Kidney epithelial cell (primary cell): ENCODE data around the gene FLNB. TPM values are rescaled to one million over a fixed set of nuclear protein-coding genes. Genes with fewer than 3 reads are reported as not detected.

Experiments used
- DNase-seq: peaks from one replicate; pipeline ENCODE4 v3.0.0-alpha.2; 2010; ENCODE audit warnings: low read depth
- H3K27me3 ChIP-seq: 2 replicates; pipeline ENCODE4 v1.6.0; 2011; ENCODE audit warnings: low read length; ENCODE audit not compliant: control insufficient read depth, insufficient read depth
- H3K36me3 ChIP-seq: 2 replicates; pipeline ENCODE4 v1.5.1; 2011; ENCODE audit warnings: low read length; ENCODE audit not compliant: control insufficient read depth, insufficient read depth
- H3K4me3 ChIP-seq: 2 replicates; pipeline ENCODE4 v1.5.1; 2011; ENCODE audit warnings: low read depth, mild to moderate bottlenecking, control low read depth, low read length
- CTCF ChIP-seq: IDR thresholded peaks from 2 replicates; pipeline ENCODE4 v1.5.1; 2011; ENCODE audit warnings: mild to moderate bottlenecking, moderate library complexity, low read length, control low read depth, inconsistent platforms; ENCODE audit not compliant: insufficient read depth, poor library complexity, severe bottlenecking
- total RNA-seq: library from RNA; depleted of rRNA; stranded (reverse); fragments of >200 nt; gene quantifications from 2 replicates; pipeline ENCODE4 v1.2.3, GENCODE V29; 2015

Gene FLNB
- 536 and 566 TPM in 2 replicates for total RNA-seq

- Histone ChIP-seq H3K36me3 (no peaks in the 10 kb centered on the region), H3K4me3 (peak within 1 kb of the TSS; percentile 100), H3K27me3 (no peaks in the 10 kb centered on the region)
- no peak for DNase-seq
- TF ChIP-seq CTCF, result peak; percentile 83
These were observed at the start of gene FLNB for GRCh38 chr3:58008141-58009025. Gene FLNB, plus strand, starts transcription at chr3:58008422. Its CDS starts 143 bp downstream, at chr3:58008565.

DNA sequence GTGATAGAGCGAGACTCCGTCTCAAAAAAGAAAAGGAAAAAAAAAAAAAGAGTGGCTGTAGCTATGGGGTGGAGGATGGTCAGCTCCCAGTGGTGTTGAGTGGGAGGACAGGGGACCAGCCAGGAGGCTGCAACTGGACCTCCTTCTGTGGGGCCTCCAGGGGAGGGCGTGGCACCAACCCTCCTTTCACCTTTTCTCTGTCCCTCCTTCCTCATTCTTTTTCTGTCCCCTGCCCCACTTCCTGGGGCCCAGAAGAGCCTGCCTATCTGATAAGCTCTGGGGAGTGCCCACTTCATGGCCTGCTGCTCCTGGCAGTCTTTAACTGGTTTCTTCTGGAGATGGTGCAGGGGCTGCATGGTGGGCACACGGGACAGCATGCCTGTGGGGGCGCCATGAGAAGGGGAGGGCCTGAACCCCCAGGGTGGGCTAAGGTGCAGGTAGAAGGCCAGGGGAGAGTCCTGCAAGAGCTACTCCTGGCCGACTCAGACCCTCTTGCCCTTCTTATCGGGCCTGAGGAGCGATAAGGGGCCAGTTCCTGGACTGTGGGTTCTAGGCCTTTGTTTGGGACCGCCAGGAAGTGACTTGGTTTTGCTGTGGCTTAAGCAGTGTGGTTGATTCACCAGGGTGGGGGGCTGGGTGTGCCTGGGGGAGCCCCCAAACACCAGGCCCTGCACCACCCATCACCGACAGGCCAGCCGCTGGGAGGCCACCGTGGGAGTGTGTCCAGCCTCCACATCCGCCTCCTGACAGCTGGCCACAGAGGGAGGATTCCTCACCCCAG, 49.4 kb upstream of the FLNB start:
- no peak for DNase-seq
- TF ChIP-seq CTCF, result no peak
- no peak overlapping the region for H3K4me3 ChIP-seq
- no peaks in the 10 kb centered on the region for H3K27me3 ChIP-seq
- no peaks in the 10 kb centered on the region for H3K36me3 ChIP-seq

DNA sequence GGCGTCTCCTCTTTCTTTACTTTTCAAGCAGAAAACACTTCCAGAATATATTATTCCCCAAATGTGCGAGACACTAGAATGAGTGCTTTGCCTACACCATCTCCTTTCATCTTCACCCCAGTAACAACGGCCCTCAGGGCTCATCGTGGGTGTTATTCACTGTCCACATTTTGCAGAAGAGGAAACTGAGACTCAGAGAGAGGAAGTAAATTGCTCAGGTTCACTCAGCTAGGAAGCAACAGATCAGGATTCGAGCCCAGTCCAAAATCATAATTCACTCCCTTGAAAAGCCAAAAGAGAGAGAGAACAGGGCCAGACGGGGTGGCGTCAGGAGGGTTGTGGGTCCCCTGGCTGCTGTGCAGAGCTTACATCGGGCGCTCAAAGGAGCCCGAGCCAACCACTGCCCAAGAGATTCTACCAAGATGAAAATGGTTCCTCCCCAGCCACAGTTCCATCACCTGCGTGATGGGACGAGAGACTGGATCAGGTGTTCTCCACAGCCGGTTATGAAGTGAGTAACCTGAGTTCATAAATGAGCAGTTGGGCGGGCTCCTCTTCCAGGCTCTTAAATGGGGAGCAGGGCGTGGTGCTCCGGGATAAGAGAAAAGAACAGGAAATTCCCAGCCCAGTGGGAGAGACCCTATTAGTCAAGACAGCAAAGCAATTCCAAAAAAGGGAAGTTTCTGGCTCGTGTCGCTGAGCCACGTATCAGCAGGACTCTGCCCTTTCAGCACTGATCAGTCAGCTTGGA, 48.6 kb upstream of the FLNB start:
- Histone ChIP-seq H3K36me3 (no peaks in the 10 kb centered on the region), H3K27me3 (no peaks in the 10 kb centered on the region), H3K4me3 (no peak overlapping the region)
- no peak for TF ChIP-seq CTCF
- no peak for DNase-seq

GRCh38 chr3:57960174-57960505, 48.1 kb upstream of the FLNB start:
- Histone ChIP-seq H3K36me3 (no peaks in the 10 kb centered on the region), H3K4me3 (no peak overlapping the region), H3K27me3 (no peaks in the 10 kb centered on the region)
- DNase-seq, result no peak
- TF ChIP-seq CTCF, result no peak

DNA sequence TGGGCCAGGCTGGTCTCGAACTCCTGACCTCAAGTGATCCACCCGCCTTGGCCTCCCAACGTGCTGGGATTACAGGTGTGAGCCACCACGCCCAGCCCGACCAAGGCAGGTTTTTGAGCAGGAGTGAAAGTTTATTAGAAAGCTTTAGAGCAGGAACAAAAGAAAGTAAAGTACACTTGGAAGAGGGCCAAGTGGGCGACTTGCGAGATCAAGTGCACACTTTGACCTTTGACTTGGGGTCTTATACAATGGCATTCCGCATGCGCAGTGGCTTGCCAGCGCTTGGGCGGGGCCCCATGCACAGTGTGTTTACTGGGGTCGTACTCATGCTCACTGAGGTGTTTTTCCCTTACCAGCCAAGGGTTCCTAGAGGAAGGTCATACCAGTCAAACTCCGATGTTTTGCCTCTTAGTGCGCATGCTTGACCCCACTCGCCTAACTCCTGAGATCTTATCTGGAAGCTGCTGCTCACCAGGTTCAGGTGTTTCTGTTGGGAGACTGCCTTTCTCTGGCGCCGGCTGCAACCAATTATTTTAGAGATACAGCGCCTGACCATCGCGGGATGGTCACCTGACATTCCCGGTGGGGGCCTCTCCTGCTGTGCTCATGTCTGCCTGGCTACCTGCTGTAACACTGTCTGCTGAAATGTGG, 46.9 kb upstream of the FLNB start:
- TF ChIP-seq CTCF, result no peak
- Histone ChIP-seq H3K36me3 (no peaks in the 10 kb centered on the region), H3K4me3 (no peak overlapping the region), H3K27me3 (no peaks in the 10 kb centered on the region)
- DNase-seq, result no peak
